ENCODE data around the gene IQUB.
A peak's percentile ranks its signal among the peaks of the same experiment; 100 is the strongest.
"Not testable (repeated sequence)": the region's sequence is repeated elsewhere in the genome, so short reads cannot be mapped to it uniquely, and the experiment has no call there.

The IQUB gene

GRCh38 chr7:123417580-123417979 is 116.8 kb downstream of the IQUB start:
- POLR2A ChIA-PET, result no interaction called here
- CTCF ChIA-PET, result no interaction called here
- TF ChIP-seq SP1 (IDR thresholded peaks at IDR 0.05) (no peak), SUZ12 (IDR thresholded peaks at IDR 0.05) (no peak), FOXM1 (IDR thresholded peaks at IDR 0.05; ENCODE audit: borderline replicate concordance) (no peak), ZNF384 (IDR thresholded peaks at IDR 0.05) (no peak), L3MBTL2 (conservative IDR thresholded peaks at IDR 0.05) (no peak), CTBP1 (IDR thresholded peaks at IDR 0.05; ENCODE audit: borderline replicate concordance) (no peak), FOXA1 (IDR thresholded peaks at IDR 0.05) (no peak), FOXK2 (IDR thresholded peaks at IDR 0.05) (no peak), ARNT (IDR thresholded peaks at IDR 0.05) (no peak), BHLHE40 (IDR thresholded peaks at IDR 0.05; ENCODE audit: borderline replicate concordance) (no peak), NFRKB (IDR thresholded peaks at IDR 0.05) (no peak), LEF1 (IDR thresholded peaks at IDR 0.05; ENCODE audit: borderline replicate concordance) (no peak), HDGF (IDR thresholded peaks at IDR 0.05; ENCODE audit: borderline replicate concordance) (no peak), TARDBP (IDR thresholded peaks at IDR 0.05) (no peak), PKNOX1 (IDR thresholded peaks at IDR 0.05) (no peak), ELF4 (IDR thresholded peaks at IDR 0.05) (no peak)
- DNase-seq (ENCODE audit: extremely low spot score), result no peak

- ChIA-PET POLR2A (no interaction called here), CTCF (interaction anchor here (0.8 kb wide), 1 partner anchor 82 kb away, joined by 4 read pairs; no protein-coding TSS in a partner anchor)
- TF ChIP-seq SP1 (IDR thresholded peaks at IDR 0.05), result no peak
- TF ChIP-seq TARDBP (IDR thresholded peaks at IDR 0.05), result no peak
- TF ChIP-seq PKNOX1 (IDR thresholded peaks at IDR 0.05), result no peak
- TF ChIP-seq HDGF (IDR thresholded peaks at IDR 0.05; ENCODE audit: borderline replicate concordance), result no peak
- DNase-seq (ENCODE audit: extremely low spot score), result no peak
These were observed 118.8 kb downstream of the IQUB start for GRCh38 chr7:123415625-123416024.

DNA sequence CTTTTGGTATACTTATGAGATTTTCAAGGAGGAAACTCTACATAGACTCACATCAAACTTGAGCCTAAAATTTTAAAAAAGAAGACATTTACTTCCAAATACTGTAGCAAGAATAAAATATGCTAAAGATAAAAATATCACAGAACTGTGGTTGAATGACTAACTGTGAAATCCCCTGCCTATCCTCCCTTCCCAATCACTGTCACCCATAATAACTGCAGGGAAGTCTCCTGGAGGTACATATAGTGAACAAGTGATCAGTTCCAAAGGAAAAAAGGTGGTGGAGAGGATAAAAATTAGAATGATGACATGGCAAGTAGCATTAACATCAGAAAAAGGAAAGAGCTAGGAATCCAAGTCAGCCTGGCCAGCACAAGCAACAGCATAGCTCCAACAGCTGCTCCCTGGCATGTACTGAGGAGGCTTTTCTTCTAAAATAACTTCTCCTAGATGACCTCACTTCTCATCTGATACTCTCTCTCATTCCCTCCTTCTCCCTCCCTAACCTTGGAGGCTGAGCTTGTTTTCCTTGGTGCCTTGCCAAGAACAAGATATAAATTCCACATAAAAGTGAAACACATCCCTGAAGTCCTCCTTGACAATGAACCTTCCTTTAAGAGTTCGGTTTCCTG is 124.0 kb downstream of the IQUB start:
- peak; percentile 64 for DNase-seq (ENCODE audit: extremely low spot score)
- POLR2A ChIA-PET, result no interaction called here
- no peak for TF ChIP-seq PKNOX1 (IDR thresholded peaks at IDR 0.05)
- TF ChIP-seq L3MBTL2 (conservative IDR thresholded peaks at IDR 0.05), result no peak
- no peak for TF ChIP-seq BHLHE40 (IDR thresholded peaks at IDR 0.05; ENCODE audit: borderline replicate concordance)
- TF ChIP-seq LEF1 (IDR thresholded peaks at IDR 0.05; ENCODE audit: borderline replicate concordance), result no peak
- TF ChIP-seq SUZ12 (IDR thresholded peaks at IDR 0.05), result no peak
- TF ChIP-seq FOXK2 (IDR thresholded peaks at IDR 0.05), result no peak
- no peak for TF ChIP-seq FOXA1 (IDR thresholded peaks at IDR 0.05)
- no peak for TF ChIP-seq SP1 (IDR thresholded peaks at IDR 0.05)
- no peak for TF ChIP-seq ELF4 (IDR thresholded peaks at IDR 0.05)
- no peak for TF ChIP-seq FOXM1 (IDR thresholded peaks at IDR 0.05; ENCODE audit: borderline replicate concordance)
- TF ChIP-seq ARNT (IDR thresholded peaks at IDR 0.05), result no peak
- TF ChIP-seq NFRKB (IDR thresholded peaks at IDR 0.05), result no peak
- TF ChIP-seq ZNF384 (IDR thresholded peaks at IDR 0.05), result no peak
- TF ChIP-seq CTBP1 (IDR thresholded peaks at IDR 0.05; ENCODE audit: borderline replicate concordance), result no peak
- TF ChIP-seq TARDBP (IDR thresholded peaks at IDR 0.05), result no peak
- no peak for TF ChIP-seq HDGF (IDR thresholded peaks at IDR 0.05; ENCODE audit: borderline replicate concordance)
- CTCF ChIA-PET, result no interaction called here

DNA sequence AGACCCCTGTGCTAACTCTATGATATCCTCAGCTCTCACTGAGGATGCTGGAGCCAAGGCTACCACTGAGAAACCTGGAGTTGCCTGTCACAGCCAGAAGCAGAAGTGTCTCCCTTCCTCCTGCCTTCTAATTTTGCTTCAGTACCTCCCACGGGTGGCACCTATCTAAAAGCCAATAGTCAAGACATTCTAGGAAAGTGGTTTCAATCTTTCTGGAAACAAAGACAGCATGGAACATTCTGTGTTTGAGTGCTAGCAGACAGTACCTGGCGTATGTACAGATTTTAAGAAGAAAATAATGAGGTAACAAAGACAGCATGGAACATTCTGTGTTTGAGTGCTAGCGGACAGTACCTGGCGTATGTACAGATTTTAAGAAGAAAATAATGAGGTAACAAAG is 126.4 kb downstream of the IQUB start:
- DNase-seq (ENCODE audit: extremely low spot score); POLR2A ChIA-PET; CTCF ChIA-PET: not testable (repeated sequence)

All from HEK293T (cell line).